ENCODE results near the gene TMED6.

Gene TMED6

GRCh38 chr16:69371564-69371963 is 20.0 kb upstream of the TMED6 start:
- H3K27me3 ChIP-seq (ENCODE audit: control insufficient read depth, insufficient read depth, low read length), result no peaks in the 10 kb centered on the region
- H3K79me2 ChIP-seq, result peaks cover 8% of the 10 kb centered on the region
- H3K4me2 ChIP-seq (ENCODE audit: low read length), result no peak overlapping the region
- TF ChIP-seq CTCF (IDR thresholded peaks at IDR 0.05), result no peak
- H3K4me3 ChIP-seq (ENCODE audit: low read depth, low read length), result no peak overlapping the region
- H2AFZ ChIP-seq, result no peak overlapping the region
- no peak overlapping the region for H3K27ac ChIP-seq
- H3K4me1 ChIP-seq, result no peaks in the 10 kb centered on the region
- no peak overlapping the region for H3K9ac ChIP-seq
- no peaks in the 10 kb centered on the region for H3K9me3 ChIP-seq (ENCODE audit: control insufficient read depth, low read length)
- no peaks in the 10 kb centered on the region for H3K36me3 ChIP-seq (ENCODE audit: control insufficient read depth, insufficient read depth, low read length)

DNA sequence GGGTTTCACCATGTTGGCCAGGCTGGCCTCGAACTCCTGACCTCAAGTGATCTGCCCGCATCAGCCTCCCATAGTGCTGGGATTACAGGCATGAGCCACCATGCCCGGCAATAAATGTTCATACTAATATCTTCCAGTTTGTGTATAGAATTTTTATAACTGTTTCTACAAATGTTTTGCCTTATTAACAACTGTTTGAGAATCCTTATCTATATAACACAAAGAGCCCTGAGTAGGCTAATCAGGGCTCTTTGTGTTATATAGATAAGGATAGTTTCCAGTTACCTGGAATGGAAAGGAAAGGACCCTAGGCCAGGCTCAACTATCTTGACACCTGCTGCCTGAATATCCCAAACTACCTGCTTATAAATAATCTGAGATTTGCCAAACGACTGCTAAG is 17.3 kb upstream of the TMED6 start:
- Histone ChIP-seq H3K9me3 (ENCODE audit: control insufficient read depth, low read length) (no peaks in the 10 kb centered on the region), H3K36me3 (ENCODE audit: control insufficient read depth, insufficient read depth, low read length) (no peaks in the 10 kb centered on the region), H2AFZ (no peak overlapping the region), H3K4me1 (no peaks in the 10 kb centered on the region), H3K4me3 (ENCODE audit: low read depth, low read length) (no peak overlapping the region), H3K79me2 (peaks cover 6% of the 10 kb centered on the region), H3K4me2 (ENCODE audit: low read length) (no peak overlapping the region), H3K27ac (no peak overlapping the region), H3K9ac (no peak overlapping the region), H3K27me3 (ENCODE audit: control insufficient read depth, insufficient read depth, low read length) (no peaks in the 10 kb centered on the region)
- no peak for TF ChIP-seq CTCF (IDR thresholded peaks at IDR 0.05)

- H3K36me3 ChIP-seq (ENCODE audit: control insufficient read depth, insufficient read depth, low read length), result no peaks in the 10 kb centered on the region
- TF ChIP-seq CTCF (IDR thresholded peaks at IDR 0.05), result no peak
- no peak overlapping the region for H3K27ac ChIP-seq
- no peak overlapping the region for H3K4me2 ChIP-seq (ENCODE audit: low read length)
- no peak overlapping the region for H3K9ac ChIP-seq
- H3K4me3 ChIP-seq (ENCODE audit: low read depth, low read length), result no peak overlapping the region
- H3K9me3 ChIP-seq (ENCODE audit: control insufficient read depth, low read length), result no peaks in the 10 kb centered on the region
- H2AFZ ChIP-seq, result no peak overlapping the region
- peaks cover 6% of the 10 kb centered on the region for H3K79me2 ChIP-seq
- no peaks in the 10 kb centered on the region for H3K27me3 ChIP-seq (ENCODE audit: control insufficient read depth, insufficient read depth, low read length)
- H3K4me1 ChIP-seq, result no peaks in the 10 kb centered on the region
Observed at GRCh38 chr16:69367980-69368379, 16.4 kb upstream of the TMED6 start.

DNA sequence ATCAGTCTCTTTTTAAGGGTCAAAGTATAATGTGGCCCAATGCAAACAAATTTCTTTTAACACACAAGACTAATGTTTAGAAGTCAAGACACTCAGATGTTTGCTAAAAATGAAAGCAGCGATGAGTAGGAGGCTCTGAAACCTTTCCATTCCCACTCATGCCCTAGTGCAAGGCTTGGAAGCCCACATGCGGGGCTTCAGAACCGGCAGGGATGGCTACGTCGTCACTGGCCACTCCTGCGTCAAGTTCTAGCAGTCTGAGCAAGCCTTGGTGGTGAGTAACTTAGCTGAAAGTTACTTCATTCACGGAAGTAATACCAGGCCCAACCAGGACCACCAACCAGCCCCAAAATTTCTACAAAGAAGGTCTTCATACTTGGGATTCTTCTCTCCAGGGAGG is 14.8 kb upstream of the TMED6 start:
- no peaks in the 10 kb centered on the region for H3K36me3 ChIP-seq (ENCODE audit: control insufficient read depth, insufficient read depth, low read length)
- H3K9ac ChIP-seq, result no peak overlapping the region
- peaks cover 6% of the 10 kb centered on the region for H3K79me2 ChIP-seq

More for the DNA sequence above, 14.8 kb upstream of the TMED6 start:
- Histone ChIP-seq H3K27ac (no peak overlapping the region), H3K4me3 (ENCODE audit: low read depth, low read length) (no peak overlapping the region), H3K4me1 (no peaks in the 10 kb centered on the region), H3K27me3 (ENCODE audit: control insufficient read depth, insufficient read depth, low read length) (no peaks in the 10 kb centered on the region), H3K4me2 (ENCODE audit: low read length) (no peak overlapping the region), H2AFZ (no peak overlapping the region), H3K9me3 (ENCODE audit: control insufficient read depth, low read length) (no peaks in the 10 kb centered on the region)
- TF ChIP-seq CTCF (IDR thresholded peaks at IDR 0.05), result no peak

Measured in parathyroid adenoma (tissue), 2 donors.